Measurements from ENCODE around the gene FGF3.

- TF ChIP-seq MYC (IDR thresholded peaks at IDR 0.05; ENCODE audit: low read depth, low read length): no peak
- no peak for TF ChIP-seq MAX (IDR thresholded peaks at IDR 0.05; ENCODE audit: low read depth, low read length)
- no peak for TF ChIP-seq CTCF (IDR thresholded peaks at IDR 0.05; ENCODE audit: low read depth, low read length)
Observed at GRCh38 chr11:69830086-69830485, 10.9 kb upstream of the FGF3 start.

Data from NB4 (cell line).